Panc1 (cell line): Measurements from ENCODE around the gene PRRG3. TPM values are rescaled to one million over a fixed set of nuclear protein-coding genes. Genes with fewer than 3 reads are reported as not detected.

Source experiments
- ATAC-seq: fragments of 200-7000 bp; cut with Tn5 transposase; 2 replicates; pipeline ENCODE4 v1.9.1; 2020; ENCODE audit warnings: mild to moderate bottlenecking, moderate library complexity
- BruUV-seq: library from RNA; stranded (reverse); fragments of 400-500 nt; replicated peaks from 2 replicates; lab custom pipeline; 2021; lab: Mats Ljungman, UMichigan
- CTCF ChIA-PET: fragments of 300-600 bp; sonication (Branson Sonifier 250); formaldehyde crosslinking; loops from one replicate; lab custom pipeline; 2022; ENCODE audit warnings: antibody characterized with exemption; lab: Charles Lee
- POLR2A ChIA-PET: fragments of 300-600 bp; sonication (Branson Sonifier 250); formaldehyde crosslinking; loops from one replicate; lab custom pipeline; 2022; ENCODE audit warnings: antibody characterized with exemption; lab: Charles Lee
- DNase-seq: peaks from one replicate; pipeline ENCODE4 v3.0.0-alpha.2; 2010; ENCODE audit warnings: low read depth, low spot score
- H3K27ac ChIP-seq: 2 replicates; pipeline ENCODE4 v1.5.1; 2011; ENCODE audit warnings: mild to moderate bottlenecking, low read length, inconsistent platforms
- H3K27me3 ChIP-seq: fragments of 200-500 bp; sonication (Bioruptor generic); 2 replicates; pipeline ENCODE4 v1.6.0; 2014; ENCODE audit warnings: low read length, inconsistent platforms; ENCODE audit not compliant: control insufficient read depth, insufficient read depth
- H3K36me3 ChIP-seq: fragments of 200-500 bp; sonication (Bioruptor generic); 2 replicates; pipeline ENCODE4 v1.5.1; 2014; ENCODE audit warnings: inconsistent platforms, mild to moderate bottlenecking, low read length, moderate library complexity; ENCODE audit not compliant: control insufficient read depth, insufficient read depth
- H3K4me1 ChIP-seq: 2 replicates; pipeline ENCODE4 v1.5.1; 2011; ENCODE audit warnings: inconsistent platforms, mild to moderate bottlenecking, low read length, moderate library complexity; ENCODE audit not compliant: control insufficient read depth, insufficient read depth
- H3K4me3 ChIP-seq, 2 experiments: 2 replicates each; pipeline ENCODE4 v1.5.1; 2011 to 2012; ENCODE audit warnings: low read depth in 2 of 2, low read length in 2 of 2, mild to moderate bottlenecking in 2 of 2, inconsistent platforms in 1 of 2, moderate library complexity in 1 of 2
- H3K9me3 ChIP-seq: fragments of 200-500 bp; sonication (Bioruptor generic); 2 replicates; pipeline ENCODE4 v1.5.1; 2014; ENCODE audit warnings: low read depth, mild to moderate bottlenecking, inconsistent platforms, low read length, moderate library complexity; ENCODE audit not compliant: control insufficient read depth, insufficient read depth
- CTCF ChIP-seq: fragments of 450-650 bp; IDR thresholded peaks from 2 replicates; pipeline ENCODE4 v1.5.1; 2017; ENCODE audit warnings: mild to moderate bottlenecking
- POLR2AphosphoS5 ChIP-seq: IDR thresholded peaks from 2 replicates; pipeline ENCODE4 v1.6.1; 2012; ENCODE audit warnings: mild to moderate bottlenecking, low read depth, low read length, moderate library complexity
- SIN3A ChIP-seq: IDR thresholded peaks from 2 replicates; pipeline ENCODE4 v1.6.1; 2012; ENCODE audit warnings: low read depth, mild to moderate bottlenecking, low read length, moderate library complexity, borderline replicate concordance; ENCODE audit not compliant: insufficient read depth
- TCF7L2 ChIP-seq: IDR thresholded peaks from 2 replicates; pipeline ENCODE4 v1.6.1; 2011; ENCODE audit warnings: mild to moderate bottlenecking, low read depth, low read length, inconsistent platforms
- in situ Hi-C: cut with HindIII; loops from 2 replicates; pipeline ENCODE4 v1.10.0; 2016; ENCODE audit warnings: low sequenced_read_pairs, low pct_unique_long_range_greater_than_20kb
- intact Hi-C: fragments of 100-400 bp; cut with micrococcal nuclease; formaldehyde crosslinking; loops from one replicate; pipeline ENCODE4 v1.10.0; 2022; ENCODE audit not compliant: unreplicated experiment
- total RNA-seq: library from RNA; stranded (reverse); gene quantifications from one replicate; pipeline ENCODE4 v1.2.1, GENCODE V29; 2021; ENCODE audit not compliant: unreplicated experiment
- TF ChIP-seq, protein P1 (sequence below), 2 experiments: IDR thresholded peaks; 2 replicates each; pipeline ENCODE4 v1.6.1; 2011 to 2012; ENCODE audit warnings: low read depth in 2 of 2, control low read depth in 1 of 2, low read length in 1 of 2, mild to moderate bottlenecking in 1 of 2, moderate library complexity in 1 of 2; ENCODE audit not compliant: insufficient read depth in 1 of 2

PRRG3 gene
- total RNA-seq, 1 experiment from 2014 or later = not detected

- in situ Hi-C loops = no loop called here
These were observed 40.0 kb downstream of the PRRG3 start for GRCh38 chrX:151735219-151735618.

GRCh38 chrX:151736685-151737084 is 41.4 kb downstream of the PRRG3 start:
- no peaks in the 10 kb centered on the region for H3K4me1 ChIP-seq
- no peaks in the 10 kb centered on the region for H3K36me3 ChIP-seq
- no peaks in the 10 kb centered on the region; the same call in 1 of the 2 replicates for H3K27me3 ChIP-seq
- TF ChIP-seq CTCF (no peak), SIN3A (no peak), TCF7L2 (no peak), POLR2AphosphoS5 (no peak)
- TF ChIP-seq, protein P1, sequence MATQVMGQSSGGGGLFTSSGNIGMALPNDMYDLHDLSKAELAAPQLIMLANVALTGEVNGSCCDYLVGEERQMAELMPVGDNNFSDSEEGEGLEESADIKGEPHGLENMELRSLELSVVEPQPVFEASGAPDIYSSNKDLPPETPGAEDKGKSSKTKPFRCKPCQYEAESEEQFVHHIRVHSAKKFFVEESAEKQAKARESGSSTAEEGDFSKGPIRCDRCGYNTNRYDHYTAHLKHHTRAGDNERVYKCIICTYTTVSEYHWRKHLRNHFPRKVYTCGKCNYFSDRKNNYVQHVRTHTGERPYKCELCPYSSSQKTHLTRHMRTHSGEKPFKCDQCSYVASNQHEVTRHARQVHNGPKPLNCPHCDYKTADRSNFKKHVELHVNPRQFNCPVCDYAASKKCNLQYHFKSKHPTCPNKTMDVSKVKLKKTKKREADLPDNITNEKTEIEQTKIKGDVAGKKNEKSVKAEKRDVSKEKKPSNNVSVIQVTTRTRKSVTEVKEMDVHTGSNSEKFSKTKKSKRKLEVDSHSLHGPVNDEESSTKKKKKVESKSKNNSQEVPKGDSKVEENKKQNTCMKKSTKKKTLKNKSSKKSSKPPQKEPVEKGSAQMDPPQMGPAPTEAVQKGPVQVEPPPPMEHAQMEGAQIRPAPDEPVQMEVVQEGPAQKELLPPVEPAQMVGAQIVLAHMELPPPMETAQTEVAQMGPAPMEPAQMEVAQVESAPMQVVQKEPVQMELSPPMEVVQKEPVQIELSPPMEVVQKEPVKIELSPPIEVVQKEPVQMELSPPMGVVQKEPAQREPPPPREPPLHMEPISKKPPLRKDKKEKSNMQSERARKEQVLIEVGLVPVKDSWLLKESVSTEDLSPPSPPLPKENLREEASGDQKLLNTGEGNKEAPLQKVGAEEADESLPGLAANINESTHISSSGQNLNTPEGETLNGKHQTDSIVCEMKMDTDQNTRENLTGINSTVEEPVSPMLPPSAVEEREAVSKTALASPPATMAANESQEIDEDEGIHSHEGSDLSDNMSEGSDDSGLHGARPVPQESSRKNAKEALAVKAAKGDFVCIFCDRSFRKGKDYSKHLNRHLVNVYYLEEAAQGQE (IDR thresholded peaks at IDR 0.05; ENCODE audit: insufficient read depth in 1 of 2, low read depth in 2 of 2, low read length in 1 of 2) = no peak
- in situ Hi-C loops = no loop called here
- no peaks in the 10 kb centered on the region for H3K9me3 ChIP-seq
- intact Hi-C loops = no loop called here
- DNase-seq (no peak), ATAC-seq (no peak)
- ChIA-PET POLR2A (no interaction called here), CTCF (no interaction called here)
- no peak overlapping the region for H3K4me3 ChIP-seq
- BruUV-seq = no TSS peak
- no peak overlapping the region for H3K27ac ChIP-seq

More at GRCh38 chrX:151735219-151735618, 40.0 kb downstream of the PRRG3 start:
- H3K9me3 ChIP-seq = no peaks in the 10 kb centered on the region
- BruUV-seq = no TSS peak
- H3K4me3 ChIP-seq = no peak overlapping the region
- DNase-seq (no peak), ATAC-seq (no peak)
- TF ChIP-seq POLR2AphosphoS5 (no peak), TCF7L2 (no peak), SIN3A (no peak), CTCF (no peak)
- TF ChIP-seq, protein P1 (IDR thresholded peaks at IDR 0.05; ENCODE audit: insufficient read depth in 1 of 2, low read depth in 2 of 2, low read length in 1 of 2) = no peak
- CTCF ChIA-PET = no interaction called here
- intact Hi-C loops = no loop called here
- POLR2A ChIA-PET = no interaction called here
- H3K4me1 ChIP-seq = no peaks in the 10 kb centered on the region
- no peaks in the 10 kb centered on the region for H3K36me3 ChIP-seq
- no peaks in the 10 kb centered on the region; the same call in 1 of the 2 replicates for H3K27me3 ChIP-seq
- no peak overlapping the region for H3K27ac ChIP-seq
